Suprapubic skin (tissue), 4 donors: ENCODE measurements around the gene CYP19A1.

ENCODE experiments used
- CTCF ChIP-seq, 2 donors: fragments of 200-600 bp in 1 of 2; fragments of 450-650 bp in 1 of 2; sonication (generic) in 1 of 2; IDR thresholded peaks; one replicate each; pipeline ENCODE4 v1.5.1; 2016 to 2019; ENCODE audit warnings: antibody characterized with exemption in 2 of 2, mild to moderate bottlenecking in 1 of 2, moderate library complexity in 1 of 2
- EP300 ChIP-seq: sonication (generic); formaldehyde crosslinking; IDR thresholded peaks from one replicate; pipeline ENCODE4 v1.6.1; 2017; ENCODE audit warnings: antibody characterized with exemption
- POLR2A ChIP-seq, 2 donors: fragments of 450-650 bp; IDR thresholded peaks; one replicate each; pipeline ENCODE4 v1.6.1; 2017; ENCODE audit warnings: antibody characterized with exemption in 2 of 2, mild to moderate bottlenecking in 2 of 2, moderate library complexity in 2 of 2
- POLR2AphosphoS5 ChIP-seq, 3 donors: sonication (generic); formaldehyde crosslinking; IDR thresholded peaks; one replicate each; pipeline ENCODE4 v1.6.1; 2017; ENCODE audit warnings: antibody characterized with exemption in 3 of 3

- TF ChIP-seq POLR2A (IDR thresholded peaks at IDR 0.05): no peak
- no peak for TF ChIP-seq CTCF (IDR thresholded peaks at IDR 0.05)
- TF ChIP-seq EP300: no peak
- TF ChIP-seq POLR2AphosphoS5 (IDR thresholded peaks at IDR 0.05): no peak
Observed at GRCh38 chr15:51183076-51183475, 155.3 kb downstream of the CYP19A1 start.
